NOMO-1 treated with dmso at 0.1 percent for 144 hours (cell line): ENCODE data around the gene CUTA.

Source experiments
- DNase-seq: peaks from one replicate; lab custom pipeline; 2025; ENCODE audit not compliant: unreplicated experiment; lab: John Stamatoyannopoulos, UW

The CUTA gene

GRCh38 chr6:33424855-33425667, 7.2 kb upstream of the CUTA start:
- no peak for DNase-seq

- no peak for DNase-seq
Observed at GRCh38 chr6:33423777-33424176, 5.9 kb upstream of the CUTA start.

GRCh38 chr6:33421344-33421643, 3.4 kb upstream of the CUTA start:
- no peak for DNase-seq

- DNase-seq = no peak
Observed at GRCh38 chr6:33420491-33421343, 2.8 kb upstream of the CUTA start.

DNA sequence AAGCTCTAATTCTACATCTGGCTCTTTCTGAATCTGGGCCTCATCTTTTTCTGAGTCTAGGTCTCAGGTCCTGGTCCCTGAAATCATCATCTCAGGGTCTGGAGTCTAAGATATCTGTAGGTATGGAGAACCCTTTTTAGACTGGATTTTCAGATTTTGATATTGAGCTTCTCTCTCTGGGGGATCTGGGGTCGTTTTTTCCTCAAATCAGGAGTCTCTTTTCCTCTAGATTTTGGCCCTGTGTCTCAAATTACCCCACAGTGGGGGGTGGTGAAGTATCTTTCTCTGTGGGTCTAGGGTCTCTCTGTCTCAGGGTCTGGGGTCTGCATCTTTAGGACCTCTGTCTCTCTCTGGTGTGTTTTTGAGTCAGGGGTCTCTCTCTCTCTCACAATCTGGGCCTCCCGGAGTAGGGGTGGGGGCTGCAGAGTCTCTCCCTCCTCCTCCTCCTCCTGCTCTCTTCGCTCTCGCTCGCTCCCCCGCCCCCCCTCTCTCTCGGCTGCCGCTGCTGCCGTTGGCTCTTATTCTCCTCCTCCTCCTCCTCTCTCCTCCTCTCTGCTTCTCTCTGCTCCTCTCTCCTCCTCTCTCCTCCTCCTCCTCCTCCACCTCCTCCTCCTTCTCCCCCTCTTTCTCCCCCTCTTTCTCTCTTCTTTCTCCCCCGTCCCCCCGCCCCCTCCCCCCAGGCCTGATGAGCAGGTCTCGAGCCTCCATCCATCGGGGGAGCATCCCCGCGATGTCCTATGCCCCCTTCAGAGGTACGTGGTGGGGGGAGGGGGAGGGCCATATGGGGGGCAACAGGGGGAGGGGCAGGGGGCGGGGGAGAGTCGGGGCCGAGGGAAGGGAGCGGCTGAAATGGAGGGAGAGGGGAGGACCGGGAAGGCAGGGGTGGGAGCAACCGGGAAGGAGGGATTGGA, 1.9 kb upstream of the CUTA start, which contains the start of gene SYNGAP1:
TSS of gene SYNGAP1 (plus strand) at position 486 of the 911 bp plus-strand sequence. CDS start at position 686, 200 bp downstream.
- DNase-seq = no peak

- DNase-seq = no peak
Observed at GRCh38 chr6:33418690-33419291, 884 bp upstream of the CUTA start.

- DNase-seq = no peak
Observed at GRCh38 chr6:33417128-33417902, 592 bp downstream of the CUTA start.

- no peak for DNase-seq
Observed at GRCh38 chr6:33416386-33417127, 1.4 kb downstream of the CUTA start.

- DNase-seq = no peak
Observed at GRCh38 chr6:33415831-33416230, 2.1 kb downstream of the CUTA start.

GRCh38 chr6:33414592-33415271, 3.2 kb downstream of the CUTA start:
- no peak for DNase-seq

DNA sequence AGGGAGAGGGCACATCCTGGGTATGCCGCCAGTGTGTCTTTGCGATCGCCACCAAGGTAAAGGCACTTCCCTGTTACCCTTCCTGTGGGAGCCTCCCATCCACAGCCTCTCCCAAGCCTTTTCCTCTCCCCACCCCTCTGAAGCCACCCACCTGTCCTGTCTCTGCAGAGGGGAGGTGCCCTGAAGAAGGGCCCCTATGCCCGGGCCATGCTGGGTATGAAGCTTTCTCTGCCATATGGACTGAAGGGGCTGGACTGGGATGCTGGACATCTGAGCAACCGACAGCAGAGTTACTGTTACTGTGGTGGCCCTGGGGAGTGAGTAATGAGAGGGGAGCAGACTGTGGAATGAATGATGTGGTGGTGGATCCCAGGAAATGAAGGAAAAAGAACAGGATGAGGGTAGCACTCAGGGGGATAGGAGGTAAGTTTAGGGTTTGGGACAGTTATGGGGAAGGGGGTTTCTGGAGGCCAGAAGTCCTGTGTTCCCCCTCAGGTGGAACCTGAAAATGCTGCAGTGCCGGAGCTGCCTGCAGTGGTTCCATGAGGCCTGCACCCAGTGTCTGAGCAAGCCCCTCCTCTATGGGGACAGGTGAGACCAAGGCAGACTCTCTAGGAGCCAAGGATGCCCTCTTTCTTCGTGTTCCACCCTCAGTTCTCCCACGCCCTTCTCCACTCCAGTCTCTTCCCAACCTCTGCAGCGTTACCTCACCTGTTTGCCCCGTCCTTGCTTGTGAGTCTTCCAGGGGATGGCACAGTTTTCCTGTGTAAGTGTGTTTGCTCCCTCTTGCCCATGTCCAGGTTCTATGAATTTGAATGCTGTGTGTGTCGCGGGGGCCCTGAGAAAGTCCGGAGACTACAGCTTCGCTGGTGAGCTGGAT, 4.4 kb downstream of the CUTA start:
- no peak for DNase-seq

DNA sequence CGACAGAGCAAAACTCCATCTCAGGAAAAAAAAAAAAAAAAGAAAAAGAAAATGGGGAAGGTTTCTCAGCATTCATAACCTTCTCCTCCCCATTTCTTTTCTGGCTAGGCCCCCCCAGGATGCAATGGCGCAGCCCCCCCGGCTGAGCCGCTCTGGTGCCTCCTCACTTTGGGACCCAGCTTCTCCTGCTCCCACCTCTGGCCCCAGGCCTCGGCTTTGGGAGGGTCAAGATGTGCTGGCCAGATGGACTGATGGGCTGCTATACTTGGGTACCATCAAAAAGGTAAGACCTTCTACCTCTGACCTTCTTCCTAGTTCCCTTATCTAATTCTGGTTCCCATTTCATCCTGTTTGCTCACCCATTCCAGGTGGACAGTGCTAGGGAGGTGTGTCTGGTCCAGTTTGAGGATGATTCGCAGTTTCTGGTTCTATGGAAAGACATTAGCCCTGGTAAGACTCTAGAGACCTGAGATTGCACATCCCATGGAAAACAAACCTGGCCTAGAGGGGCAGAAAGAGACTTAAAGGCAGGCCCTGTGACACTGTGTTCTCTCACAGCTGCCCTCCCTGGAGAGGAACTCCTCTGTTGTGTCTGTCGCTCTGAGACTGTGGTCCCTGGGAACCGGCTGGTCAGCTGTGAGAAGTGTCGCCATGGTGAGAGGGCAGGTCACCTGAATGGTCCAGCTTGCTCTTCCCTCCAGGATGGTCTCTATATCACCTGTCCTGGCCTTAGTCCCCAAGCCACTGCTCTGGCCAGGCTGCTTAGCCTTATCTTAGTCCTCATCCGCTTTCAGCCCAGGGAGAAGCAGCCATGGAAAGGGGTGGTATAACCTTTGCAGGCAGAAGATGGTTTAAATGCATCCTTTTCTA, 5.5 kb downstream of the CUTA start:
- no peak for DNase-seq

GRCh38 chr6:33411632-33412005, 6.3 kb downstream of the CUTA start:
- DNase-seq = no peak

GRCh38 chr6:33410711-33411631, 6.9 kb downstream of the CUTA start, which contains the start of gene PHF1:
TSS of gene PHF1 (plus strand) at chr6:33411014. CDS start at chr6:33412264, 1,250 bp downstream.
- DNase-seq = peak; percentile 77

DNA sequence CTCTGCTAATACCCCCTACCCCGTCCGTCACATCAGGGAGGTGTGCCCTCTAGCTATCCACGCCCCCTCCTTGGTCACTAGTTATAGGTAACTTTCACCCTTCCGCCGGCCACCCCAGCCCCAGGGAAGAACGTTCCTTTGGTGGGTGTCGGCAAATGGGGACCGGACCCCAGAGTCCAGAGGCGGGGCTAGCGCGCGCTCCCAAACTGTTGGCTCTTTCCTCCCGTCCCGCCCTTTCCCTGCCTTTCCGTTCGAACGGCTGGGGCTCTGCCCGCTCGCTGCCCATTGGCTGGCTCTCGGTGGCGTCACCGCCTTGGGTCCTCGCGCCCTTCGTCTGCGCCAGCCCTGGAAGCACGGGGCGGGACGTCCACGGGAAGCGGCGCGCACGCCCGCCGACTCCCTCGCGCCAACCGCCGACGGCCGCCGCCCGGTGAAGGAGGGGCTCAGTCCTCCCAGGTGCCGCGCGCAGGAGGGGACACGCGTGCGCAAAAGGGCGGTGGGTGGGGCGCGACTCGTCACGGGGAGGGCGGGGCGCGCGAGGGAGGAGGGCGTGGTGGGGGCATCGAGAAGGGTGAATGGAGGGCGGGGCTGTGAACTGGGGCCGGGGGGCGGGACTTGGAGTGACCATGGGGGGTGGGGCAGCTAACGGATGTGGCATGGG, 7.7 kb downstream of the CUTA start:
- peak; percentile 97 for DNase-seq
